HL-60/S4 treated with phorbol 12-myristate 13-acetate at 8.2 ng/mL for 4 days and 3 days (cell line): ENCODE measurements around the gene METTL23.

ENCODE experiments used
- in situ Hi-C: fragments of 300-500 bp; cut with MboI; formaldehyde crosslinking; loops from 2 replicates; pipeline ENCODE4 v1.15.0; 2022; ENCODE audit warnings: low sequenced_read_pairs

METTL23 gene, protein sequence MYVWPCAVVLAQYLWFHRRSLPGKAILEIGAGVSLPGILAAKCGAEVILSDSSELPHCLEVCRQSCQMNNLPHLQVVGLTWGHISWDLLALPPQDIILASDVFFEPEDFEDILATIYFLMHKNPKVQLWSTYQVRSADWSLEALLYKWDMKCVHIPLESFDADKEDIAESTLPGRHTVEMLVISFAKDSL

DNA sequence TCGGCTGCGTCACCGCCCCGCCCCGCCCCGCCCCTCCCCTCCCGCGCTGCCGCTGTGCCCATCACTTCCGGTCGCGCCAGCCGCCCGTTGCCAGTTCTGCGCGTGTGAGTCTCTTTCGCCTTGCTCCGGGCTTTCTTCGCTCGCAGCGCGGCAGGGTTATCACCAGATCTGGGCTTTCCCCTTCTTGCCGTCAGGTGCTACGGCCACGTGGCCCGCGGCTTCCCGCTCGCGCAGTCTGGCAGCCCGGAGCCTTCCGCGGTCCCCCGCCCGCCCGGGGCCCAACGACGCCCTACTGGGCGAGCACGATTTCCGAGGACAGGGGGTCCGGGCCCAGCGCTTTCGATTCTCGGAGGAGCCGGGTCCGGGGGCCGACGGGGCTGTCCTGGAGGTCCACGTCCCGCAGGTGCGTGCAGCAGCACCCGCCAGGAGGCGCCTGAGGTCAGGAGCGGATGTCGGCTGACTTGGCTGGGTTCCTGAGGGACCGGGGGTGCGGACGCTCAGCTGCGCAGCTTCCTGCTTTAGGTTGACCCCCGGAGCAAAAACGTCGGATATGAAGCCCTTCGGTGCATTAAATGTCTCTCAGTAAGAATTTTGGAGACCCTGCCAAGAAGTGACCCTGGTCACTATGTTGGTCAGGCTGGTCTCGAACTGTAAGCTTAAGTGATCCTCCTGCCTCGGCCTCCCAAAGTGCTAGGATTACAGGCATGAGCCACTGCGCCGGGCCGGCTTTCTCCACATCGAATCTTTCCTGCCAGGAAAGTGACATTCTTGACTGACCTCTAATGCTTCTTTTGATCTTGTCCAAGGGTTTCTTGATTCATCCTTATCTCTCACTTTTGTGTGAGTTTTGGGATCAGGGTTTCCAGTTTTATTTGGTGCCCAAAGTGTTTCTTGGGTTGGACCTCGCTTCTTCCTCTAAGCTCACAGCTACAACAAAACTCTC, at the start of gene METTL23:
TSS of gene METTL23 (plus strand) at position 64 of the 943 bp plus-strand sequence. CDS start 2,872 bp downstream, outside the sequence.
- in situ Hi-C loops, result no loop called here

DNA sequence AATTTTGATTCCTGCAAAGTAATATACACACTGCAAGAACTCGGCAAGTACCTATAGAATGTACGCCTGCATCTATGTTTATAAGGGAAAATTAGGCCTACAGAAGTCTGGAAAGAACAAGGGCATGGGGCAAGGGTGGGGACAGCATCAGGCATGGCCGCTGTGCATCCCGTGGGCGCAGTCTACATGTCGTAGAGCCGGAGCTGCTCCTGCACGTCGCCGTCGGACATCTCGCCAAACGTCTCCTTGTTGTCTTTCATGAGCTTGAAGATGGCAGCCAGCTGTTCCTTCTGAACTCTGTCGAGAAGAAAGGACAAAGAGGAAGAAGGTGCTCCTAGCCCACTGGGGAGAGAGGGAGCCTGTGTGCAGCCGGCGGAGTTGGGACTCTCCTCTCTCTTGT, 49.2 kb upstream of the METTL23 start:
- in situ Hi-C loops, result no loop called here

DNA sequence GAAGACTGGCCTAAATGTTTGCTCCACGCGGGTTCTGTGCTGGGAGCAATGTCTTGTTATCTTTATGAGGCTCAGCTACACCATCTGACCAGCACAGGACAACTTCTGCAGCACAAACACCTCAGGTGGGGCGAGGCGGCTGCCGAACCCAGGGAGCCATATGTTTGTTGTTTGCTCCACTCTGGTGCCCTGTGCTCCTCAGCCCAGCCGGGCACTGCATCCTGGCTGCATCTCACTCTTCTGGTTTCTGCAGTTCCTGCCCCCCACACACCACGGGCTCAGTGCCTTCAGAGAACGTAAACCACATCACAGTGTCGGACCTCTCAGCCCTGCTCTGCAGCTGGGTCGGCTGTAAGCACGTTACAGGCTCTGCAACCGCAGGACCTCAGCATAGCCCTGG, 48.3 kb upstream of the METTL23 start:
- in situ Hi-C loops, result no loop called here

DNA sequence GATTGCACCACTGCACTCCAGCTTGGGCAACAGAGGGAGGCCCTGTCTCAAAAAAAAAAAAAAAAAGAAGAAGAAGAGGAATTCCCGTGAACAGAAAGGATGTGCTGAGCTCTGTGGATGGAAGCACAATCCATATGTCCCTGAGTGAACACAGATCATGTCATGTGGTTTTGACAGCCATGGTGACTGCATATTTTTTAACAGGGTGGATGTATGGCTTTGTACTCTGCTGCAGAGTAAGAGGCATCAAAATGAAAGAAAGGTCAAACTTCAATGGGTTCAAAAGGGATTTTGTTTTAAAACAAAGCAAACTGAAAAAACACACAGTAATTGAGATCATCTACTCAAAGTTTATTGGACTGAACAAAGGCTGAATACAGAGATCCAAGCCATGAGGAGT, 47.4 kb upstream of the METTL23 start:
- in situ Hi-C loops, result no loop called here

DNA sequence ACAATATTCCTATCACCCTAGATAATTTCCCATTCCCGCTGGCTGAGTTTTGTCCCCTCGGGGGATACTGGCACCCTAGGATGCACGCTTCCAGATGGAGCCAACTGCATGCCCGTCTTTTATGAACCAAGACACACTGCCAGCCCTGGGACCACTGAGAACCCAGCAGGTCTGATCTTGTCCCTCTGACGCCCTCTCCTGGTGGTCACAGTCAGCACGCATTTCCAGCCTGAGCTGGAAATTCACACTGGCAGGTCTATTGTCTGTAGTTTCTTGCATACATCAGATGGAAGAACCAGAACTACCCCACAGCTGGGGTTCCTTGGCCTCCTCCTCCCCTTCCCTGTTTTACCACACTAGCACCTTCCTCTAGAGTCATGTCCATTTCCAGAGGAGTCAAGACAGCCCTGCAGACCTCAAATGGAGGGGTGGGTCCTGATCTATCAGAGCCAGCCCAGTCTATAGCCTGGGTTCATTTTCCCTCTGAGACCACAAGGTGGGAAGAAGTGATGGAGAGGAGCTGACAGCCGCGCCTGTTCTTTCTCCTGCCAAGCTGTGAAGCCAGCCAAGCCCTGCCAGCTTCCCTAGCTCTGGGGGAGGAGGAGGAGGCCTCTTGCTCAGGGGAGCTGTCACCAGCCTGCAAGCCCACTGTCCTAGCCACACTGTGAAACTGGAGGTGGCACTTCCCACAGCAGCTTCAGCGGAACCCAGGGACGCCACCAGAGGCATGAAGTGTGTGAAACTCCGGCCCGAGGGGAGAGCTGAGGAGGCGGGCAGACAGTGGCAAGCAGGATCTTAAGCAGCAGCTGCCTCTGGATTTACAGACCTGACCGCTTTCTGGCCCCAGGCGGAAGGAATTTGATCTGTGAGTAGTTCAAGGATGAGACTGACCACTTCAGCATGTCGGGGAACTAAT, 45.2 kb upstream of the METTL23 start:
- in situ Hi-C loops, result no loop called here

DNA sequence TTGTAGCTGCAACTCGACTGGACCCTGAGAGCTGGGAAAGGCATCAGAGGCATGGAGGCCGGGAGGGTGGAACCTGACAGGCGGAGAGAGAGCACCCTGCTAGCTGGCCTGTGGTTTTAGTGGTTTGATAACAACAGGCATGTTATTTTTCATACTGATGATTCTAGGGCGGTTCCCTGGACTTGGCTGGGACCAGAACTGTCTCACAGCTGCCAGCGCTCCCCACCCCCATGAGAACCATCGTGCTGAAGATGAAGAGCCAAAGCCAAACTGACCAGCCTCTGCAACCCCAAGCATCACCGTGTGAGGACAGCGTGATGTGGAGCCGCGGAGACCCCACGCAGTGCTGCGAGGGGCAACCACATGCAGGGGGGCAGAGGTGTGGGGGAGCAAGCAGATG, 44.3 kb upstream of the METTL23 start:
- in situ Hi-C loops, result no loop called here

DNA sequence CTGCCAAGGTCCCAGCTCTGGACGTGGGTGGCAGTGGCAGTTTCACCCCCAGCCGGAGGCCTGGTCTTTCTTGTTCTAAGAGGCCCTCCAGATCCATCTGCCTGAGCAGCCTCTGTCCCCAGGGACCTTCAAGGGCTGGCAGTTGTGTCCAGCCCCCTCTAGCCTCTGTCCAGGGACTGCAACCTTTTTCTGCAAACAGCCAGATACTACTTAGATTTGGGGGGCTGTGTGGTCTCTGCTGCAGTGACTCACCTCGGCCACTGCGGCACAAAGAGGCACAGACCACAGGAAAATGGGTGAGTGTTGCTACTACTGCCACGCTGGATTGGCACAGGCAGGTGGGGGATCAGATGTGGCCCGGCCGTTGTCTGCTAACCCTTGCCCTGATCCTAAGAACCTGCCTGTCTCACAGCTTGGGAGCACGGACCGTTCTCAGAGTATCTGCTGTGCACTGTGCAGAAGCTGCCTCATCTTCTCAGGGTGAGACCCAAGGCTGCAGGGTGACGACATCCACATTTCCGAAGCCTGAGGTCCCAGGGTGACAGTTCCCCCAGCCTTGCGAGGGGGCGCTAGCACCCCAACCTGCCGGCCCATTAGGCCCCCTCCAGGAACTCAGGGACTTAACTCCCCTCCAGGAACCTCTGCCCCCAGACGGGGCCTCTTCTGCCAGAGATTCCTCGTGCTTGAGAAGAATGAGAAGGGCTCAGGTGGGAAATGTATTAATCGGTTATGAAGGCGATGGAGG, 43.5 kb upstream of the METTL23 start:
- in situ Hi-C loops, result no loop called here

DNA sequence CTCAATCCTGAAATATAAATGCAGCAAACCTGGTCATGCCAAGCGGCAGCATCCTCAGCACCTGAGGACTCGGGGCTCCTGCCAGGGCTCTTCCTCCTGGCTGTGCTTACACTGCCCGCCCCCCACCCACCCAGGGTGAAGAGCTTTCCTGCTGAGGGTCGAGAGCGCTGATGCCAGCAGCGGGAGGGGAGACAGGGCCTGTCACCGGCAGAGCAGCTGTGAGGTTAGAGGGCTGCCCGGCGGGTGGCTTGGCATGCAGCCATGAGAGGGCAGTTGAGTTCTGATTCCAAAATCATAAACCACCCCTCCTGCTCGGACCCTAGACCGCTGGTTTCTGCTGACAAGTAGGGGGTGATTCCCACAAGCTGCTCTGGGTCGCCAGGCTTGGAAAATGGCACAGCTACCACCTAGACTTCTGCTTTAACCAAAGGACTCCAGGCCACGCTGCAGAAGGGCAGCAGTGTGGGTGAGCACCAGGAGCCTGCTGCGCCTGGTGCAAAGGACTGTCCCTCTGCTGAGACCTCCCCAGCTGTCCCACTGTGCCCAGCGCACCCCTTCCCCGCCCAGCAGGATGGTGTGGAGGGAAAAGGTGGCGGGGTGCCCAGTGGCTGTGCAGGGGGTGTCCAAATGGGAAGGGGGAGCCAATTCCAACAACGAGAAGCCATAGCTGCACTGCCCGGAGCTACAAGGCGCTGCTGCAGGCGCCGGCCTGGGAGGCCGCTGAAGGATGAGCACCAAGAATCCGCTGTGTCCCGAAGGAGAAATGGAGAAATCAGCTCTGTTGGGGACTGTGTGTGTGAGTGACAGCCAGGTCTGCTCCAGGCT, 42.5 kb upstream of the METTL23 start:
- in situ Hi-C loops, result no loop called here

DNA sequence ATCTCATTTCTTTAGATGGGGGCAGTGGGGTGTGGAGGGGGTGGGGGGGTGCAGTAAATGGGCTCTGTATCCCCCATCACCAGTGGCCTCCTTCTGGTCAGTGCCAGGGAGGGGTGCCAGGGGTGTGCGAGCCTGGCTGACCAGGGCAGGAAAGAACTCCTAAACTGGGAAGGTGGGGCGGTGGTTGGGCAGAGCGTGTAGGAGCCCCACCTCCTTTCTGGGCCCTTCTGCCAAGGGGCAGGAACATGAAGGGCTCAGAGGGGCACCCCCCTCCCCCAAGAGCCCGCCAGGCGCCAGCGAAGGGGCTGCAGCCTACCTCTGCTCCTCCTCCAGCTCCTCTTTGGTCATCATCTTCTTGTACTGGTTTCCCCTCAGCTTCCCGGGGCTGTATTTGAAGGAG, 41.9 kb upstream of the METTL23 start:
- in situ Hi-C loops, result no loop called here

DNA sequence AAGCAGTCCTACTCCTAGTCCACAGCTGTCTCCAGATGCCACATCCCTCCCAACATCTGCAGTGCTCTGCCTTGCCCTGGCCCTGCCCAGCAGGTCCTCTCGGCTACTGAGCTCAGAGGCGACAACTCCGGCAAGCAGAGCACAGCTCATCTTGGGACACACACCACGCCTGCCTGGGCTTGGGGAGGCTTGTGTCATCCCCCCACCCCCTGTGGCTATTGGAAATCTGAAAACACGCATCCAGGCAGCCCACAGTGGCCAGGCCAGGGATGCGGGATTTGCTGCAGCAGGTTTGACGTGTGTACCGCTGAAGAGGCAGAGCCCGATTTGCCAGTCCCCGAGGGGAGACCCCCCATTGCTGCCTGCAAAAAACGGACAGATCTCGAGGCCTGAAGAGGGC, 41.3 kb upstream of the METTL23 start:
- in situ Hi-C loops, result no loop called here

DNA sequence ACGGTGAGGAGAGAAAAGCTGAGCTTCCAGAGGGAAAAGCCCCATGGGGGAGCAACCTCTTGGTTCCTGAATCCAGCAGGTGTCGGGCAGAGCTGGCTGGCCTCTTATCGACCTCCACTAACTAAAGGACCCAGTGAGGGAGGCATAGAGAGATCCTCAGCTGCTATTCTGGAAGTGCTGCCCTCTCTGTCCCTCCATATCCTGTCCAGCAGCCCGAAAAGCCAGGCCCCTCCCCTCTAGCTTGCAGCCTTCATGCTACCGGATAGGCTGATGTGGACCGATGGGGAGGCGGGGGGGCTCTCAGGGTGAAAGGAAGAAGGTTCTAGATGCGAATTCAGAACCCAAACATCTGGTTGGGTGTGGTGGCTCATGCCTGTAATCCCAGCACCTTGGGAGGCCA, 40.8 kb upstream of the METTL23 start:
- in situ Hi-C loops, result no loop called here

DNA sequence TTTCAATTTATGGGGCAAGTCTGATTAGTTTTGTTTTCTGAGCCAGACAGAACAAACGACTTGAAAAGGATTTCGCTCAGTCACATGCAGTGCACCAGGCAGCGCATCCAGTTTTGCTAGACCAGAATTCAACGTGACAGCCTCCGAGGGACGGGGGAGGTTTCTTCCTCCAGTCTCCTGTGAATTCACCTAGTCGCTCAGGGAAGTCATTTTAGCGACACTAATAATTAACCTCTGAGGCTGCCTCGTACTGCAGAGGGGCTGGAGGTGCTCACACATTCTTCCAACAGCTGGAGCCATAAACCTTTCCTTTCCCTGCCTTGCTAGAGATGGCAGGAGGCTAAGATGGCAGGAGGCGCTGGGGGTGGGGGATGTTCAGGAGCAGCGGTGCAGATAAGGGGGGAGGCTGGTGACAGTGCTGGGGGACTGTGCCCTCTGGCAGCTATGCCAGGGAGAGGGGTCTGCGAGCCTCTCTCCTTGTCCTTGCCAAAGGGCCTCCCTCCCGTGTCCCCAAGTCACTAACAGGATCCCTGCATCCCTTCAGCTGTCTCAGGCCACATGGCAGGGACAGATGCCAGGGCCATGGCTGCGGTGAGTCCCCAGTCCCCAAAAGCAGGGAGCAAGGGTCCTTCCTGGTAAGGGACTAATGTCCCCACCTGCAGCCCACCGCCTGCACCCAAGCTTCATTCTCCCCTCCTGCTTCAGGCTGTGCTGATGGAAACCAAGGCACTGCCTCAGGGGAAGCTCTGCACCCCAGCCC, 39.9 kb upstream of the METTL23 start:
- in situ Hi-C loops, result no loop called here

DNA sequence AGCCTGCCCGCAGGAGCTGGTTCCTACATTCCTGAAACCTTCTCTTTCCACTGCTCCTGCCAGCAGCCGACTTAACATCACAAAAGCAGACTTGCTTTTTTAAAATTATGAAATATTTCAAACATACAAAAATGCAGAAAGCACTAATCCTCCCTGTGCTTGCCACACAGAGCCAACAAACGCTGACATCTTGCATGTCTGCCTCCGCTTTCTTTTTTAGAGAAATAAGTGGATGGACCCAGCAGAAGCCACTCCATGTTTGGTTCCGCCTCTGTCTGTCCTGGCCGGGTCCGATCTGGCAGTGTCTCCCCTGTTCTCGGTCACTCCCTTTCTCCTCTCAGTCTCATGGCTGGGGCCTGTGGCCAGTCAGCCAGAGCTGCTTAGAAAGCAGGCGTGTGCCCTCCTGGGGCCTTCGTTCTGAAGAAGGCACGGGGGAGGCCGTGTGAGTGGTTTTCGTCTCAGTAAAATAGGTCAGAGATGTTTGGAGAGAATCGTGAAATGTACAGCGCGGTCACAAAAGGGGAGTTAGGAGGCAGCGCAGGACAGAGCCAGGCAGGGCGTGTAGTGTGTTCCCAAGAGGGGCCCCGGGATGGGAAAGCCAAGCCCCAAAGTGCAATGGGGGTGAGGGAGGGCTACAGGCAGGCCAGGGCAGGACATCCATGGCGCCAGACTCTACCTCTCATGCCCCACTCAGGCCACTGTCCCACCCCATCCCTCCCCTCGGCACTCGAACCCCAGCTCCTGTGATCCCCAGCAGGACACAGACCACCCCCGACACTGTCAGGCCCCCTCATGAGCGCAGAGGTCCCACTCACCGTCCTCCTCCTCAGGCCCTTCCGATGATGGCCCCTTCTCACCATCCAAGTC, 39.1 kb upstream of the METTL23 start:
- in situ Hi-C loops, result no loop called here

DNA sequence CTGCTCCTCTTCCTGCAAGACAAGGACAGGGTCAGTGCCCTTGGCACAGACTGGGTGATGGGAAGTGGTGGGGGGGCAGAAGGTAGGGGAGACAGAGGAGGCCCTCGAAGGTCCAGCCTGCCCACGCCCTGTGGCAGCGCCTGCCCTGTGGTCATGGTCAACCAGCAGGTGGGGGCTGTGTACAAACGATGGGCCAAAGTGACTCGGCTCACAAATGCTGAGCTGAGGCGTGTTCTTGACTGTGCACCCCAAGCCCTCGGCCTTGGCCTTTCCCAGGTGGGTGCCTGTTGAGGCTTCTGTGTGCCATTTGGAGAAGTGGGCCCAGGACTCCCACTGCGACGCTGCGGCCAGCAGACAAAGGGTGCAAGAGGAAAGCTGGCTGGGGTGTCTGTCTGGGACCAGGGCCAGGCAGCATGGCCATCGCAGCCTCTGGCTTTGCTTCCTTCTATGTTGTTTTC, 38.4 kb upstream of the METTL23 start:
- in situ Hi-C loops, result no loop called here

DNA sequence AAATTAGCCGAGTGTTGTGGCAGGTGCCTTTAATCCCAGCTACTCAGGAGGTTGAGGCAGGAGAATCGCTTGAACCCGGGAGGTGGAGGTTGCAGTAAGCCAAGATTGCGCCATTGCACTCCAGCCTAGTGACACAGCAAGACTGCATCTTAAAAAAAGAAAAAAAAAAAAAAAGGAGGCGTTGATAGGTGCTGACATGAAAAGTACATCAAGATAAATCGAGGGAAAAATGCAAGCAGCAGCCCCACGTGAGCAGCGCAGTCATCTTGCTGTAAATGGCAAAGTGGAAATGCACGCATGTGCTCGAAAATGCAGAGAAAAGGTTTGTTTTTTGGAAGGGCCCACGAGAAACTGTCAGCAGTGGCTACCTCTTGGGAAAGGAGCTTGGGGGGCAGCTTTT, 36.8 kb upstream of the METTL23 start:
- in situ Hi-C loops, result no loop called here

DNA sequence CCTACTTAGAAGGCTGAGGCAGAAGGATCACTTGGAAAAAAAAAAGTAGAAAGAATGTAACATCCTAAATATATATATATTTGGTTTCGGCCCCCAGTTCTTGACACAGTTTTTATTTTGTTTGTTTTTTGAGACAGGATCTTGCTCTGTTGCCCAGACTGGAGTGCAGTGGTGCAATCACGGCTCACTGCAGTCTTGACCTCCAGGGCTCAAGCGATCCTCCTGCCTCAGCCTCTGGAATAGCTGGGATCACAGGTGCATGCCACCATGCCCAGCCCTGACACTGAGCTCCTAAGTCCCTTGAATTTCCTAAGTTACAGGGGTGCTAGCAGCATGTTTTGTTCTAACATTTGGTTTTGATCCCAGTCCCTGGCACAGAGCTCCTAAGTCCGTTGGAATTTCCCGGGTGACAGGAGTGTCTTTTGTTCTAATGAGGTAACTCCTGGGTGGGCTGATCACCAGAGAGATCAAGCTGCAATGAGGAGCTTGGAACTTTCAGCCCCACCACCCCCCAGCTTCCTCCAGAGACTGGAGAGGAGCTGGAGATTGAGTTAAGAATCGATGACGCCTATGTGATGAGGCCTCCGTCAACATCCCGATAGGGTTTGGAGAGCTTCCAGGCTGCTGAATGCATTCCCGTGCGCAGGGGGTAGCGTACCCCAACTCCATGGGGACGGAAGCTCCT, 35.9 kb upstream of the METTL23 start:
- in situ Hi-C loops, result no loop called here

DNA sequence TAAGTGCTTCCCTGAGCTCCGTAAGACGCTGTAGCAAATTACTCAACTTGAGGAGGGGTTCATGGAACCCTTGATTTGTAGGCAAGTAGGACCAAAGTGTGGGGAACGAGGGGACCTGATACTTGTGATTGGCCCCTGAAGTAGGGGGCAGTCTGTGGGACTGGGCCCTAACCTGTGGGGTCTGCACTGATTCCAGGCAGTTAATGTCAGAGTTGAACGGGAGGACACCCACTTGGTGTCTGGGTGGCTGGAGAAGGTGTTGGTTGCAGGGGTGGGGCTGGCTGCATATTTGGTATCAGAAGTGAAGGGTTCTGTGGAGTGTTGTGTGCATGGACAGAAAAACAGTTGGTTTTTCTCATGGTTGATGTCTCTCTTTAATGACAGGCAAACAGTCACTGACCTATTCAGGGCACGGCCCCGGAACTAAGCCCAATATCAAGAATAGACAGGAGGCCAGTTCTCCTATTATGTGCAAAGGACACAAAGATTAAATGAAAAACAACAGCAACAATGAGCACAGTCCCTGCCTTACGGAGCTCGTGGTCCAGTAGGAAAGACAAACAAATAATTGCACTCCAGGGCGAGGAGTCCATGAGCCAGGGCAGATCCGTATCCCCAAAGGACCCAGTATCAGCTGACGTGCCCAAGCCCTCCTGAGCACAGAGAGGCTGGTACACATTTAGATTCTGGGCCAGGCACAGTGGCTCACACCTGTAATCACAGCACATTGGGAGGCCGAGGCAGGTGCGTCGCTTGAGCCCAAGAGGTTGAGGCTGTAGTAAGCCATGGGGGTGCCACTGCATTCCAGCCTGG, 35.1 kb upstream of the METTL23 start:
- in situ Hi-C loops, result no loop called here
